HepG2 (cell line): ENCODE results near the gene ZNF618. TPM values are rescaled to one million over a fixed set of nuclear protein-coding genes. Genes with fewer than 3 reads are reported as not detected.

Experiments
- ATAC-seq: fragments of 200-7000 bp; cut with Tn5 transposase; 3 replicates; pipeline ENCODE4 v1.9.1; 2020; ENCODE audit warnings: mild to moderate bottlenecking, moderate library complexity
- BruUV-seq: library from RNA; stranded (reverse); fragments of 400-500 nt; replicated peaks from 2 replicates; lab custom pipeline; 2021; lab: Mats Ljungman, UMichigan
- CTCF ChIA-PET: fragments of 300-600 bp; formaldehyde crosslinking; extraction: SDS; loops from one replicate; lab custom pipeline; 2021; ENCODE audit warnings: low total read pairs, inconsistent platforms, low intra/inter-chr PET ratio; lab: Yijun Ruan, JAX
- POLR2A ChIA-PET: fragments of 350-600 bp; sonication (Branson Sonifier 250); formaldehyde crosslinking; loops from one replicate; lab custom pipeline; 2020; ENCODE audit warnings: antibody characterized with exemption, inconsistent platforms; lab: Yijun Ruan, JAX
- DNase-seq: peaks from one replicate; pipeline ENCODE4 v3.0.0-alpha.2; 2015; ENCODE audit warnings: low spot score
- FAIRE-seq: peaks from 3 replicates; lab custom pipeline; 2011; peaks lifted over from hg19 to GRCh38; lab: Jason Lieb, UNC
- H2AFZ ChIP-seq: one replicate; pipeline ENCODE4 v1.6.1; 2011; ENCODE audit warnings: low read length, inconsistent platforms
- H3K27ac ChIP-seq: fragments of 300-600 bp; 3 replicates; pipeline ENCODE4 v1.8.0; 2011; ENCODE audit warnings: mixed run types, mild to moderate bottlenecking, mixed read lengths, low read length, inconsistent platforms; ENCODE audit not compliant: insufficient read depth; ENCODE audit errors: extremely low read length
- H3K27me3 ChIP-seq, 2 experiments: fragments of 200-600 bp in 1 of 2; 2 replicates in 1 of 2; 3 replicates in 1 of 2; pipeline versions ENCODE4 v1.6.0 to v1.8.0; 2011; ENCODE audit warnings: low read length in 2 of 2, mild to moderate bottlenecking in 2 of 2, moderate library complexity in 2 of 2, inconsistent platforms in 1 of 2; ENCODE audit not compliant: insufficient read depth in 2 of 2, control insufficient read depth in 1 of 2
- H3K36me3 ChIP-seq, 2 experiments: fragments of 200-600 bp in 1 of 2; replicated peaks in 1 of 2; 2 replicates in 1 of 2; 3 replicates in 1 of 2; pipeline versions ENCODE4 v1.5.1 to v1.8.0; 2011; ENCODE audit warnings: low read length in 2 of 2, inconsistent platforms in 1 of 2; ENCODE audit not compliant: insufficient read depth in 2 of 2, control insufficient read depth in 1 of 2
- H3K4me1 ChIP-seq: 2 replicates; pipeline ENCODE4 v1.5.1; 2012; ENCODE audit warnings: low read length, inconsistent platforms; ENCODE audit not compliant: insufficient read depth
- H3K4me2 ChIP-seq: 2 replicates; pipeline ENCODE4 v1.6.0; 2011; ENCODE audit warnings: low read depth, low read length, inconsistent platforms
- H3K4me3 ChIP-seq, 3 experiments: fragments of 200-600 bp in 1 of 3; sonication (generic), shearing (Covaris generic) in 1 of 3; replicated peaks in 1 of 3; 2 replicates each; pipeline ENCODE4 v1.5.1; 2011 to 2016; ENCODE audit warnings: low read length in 3 of 3, inconsistent platforms in 2 of 3, low read depth in 2 of 3, mild to moderate bottlenecking in 2 of 3, control low read depth in 1 of 3, mixed read lengths in 1 of 3; ENCODE audit not compliant: insufficient read depth in 1 of 3
- H3K79me2 ChIP-seq: one replicate; pipeline ENCODE4 v1.6.1; 2011; ENCODE audit warnings: low read length, inconsistent platforms; ENCODE audit not compliant: insufficient read depth
- H3K9ac ChIP-seq: 2 replicates; pipeline ENCODE4 v1.6.0; 2011; ENCODE audit warnings: mild to moderate bottlenecking, low read depth, low read length, inconsistent platforms; ENCODE audit not compliant: insufficient read depth
- H3K9me3 ChIP-seq: 2 replicates; pipeline ENCODE4 v1.5.1; 2012; ENCODE audit warnings: mild to moderate bottlenecking, low read length
- H4K20me1 ChIP-seq: 2 replicates; pipeline ENCODE4 v1.6.0; 2011; ENCODE audit warnings: inconsistent platforms, mild to moderate bottlenecking, low read length, moderate library complexity; ENCODE audit not compliant: insufficient read depth
- SP5 ChIP-seq: IDR thresholded peaks from 2 replicates; pipeline ENCODE4 v1.6.1; 2016; ENCODE audit warnings: low read depth, borderline replicate concordance
- ZFYVE20 ChIP-seq: sonication (generic); formaldehyde crosslinking; IDR thresholded peaks from 2 replicates; pipeline ENCODE4 v1.8.0; 2023; ENCODE audit warnings: low read depth, mild to moderate bottlenecking, moderate library complexity, missing genetic modification reagents, borderline replicate concordance
- WGBS: methylation state at CpG from one replicate; pipeline ENCODE4 v1.1.6; 2017; ENCODE audit warnings: low lambda C conversion rate; 5-methylcytosine and 5-hydroxymethylcytosine counted together
- in situ Hi-C: cut with HindIII; loops from 2 replicates; pipeline ENCODE4 v1.10.0; 2017; ENCODE audit warnings: low pct_unique_long_range_greater_than_20kb; ENCODE audit not compliant: extremely low pct_ligation_motif_present
- intact Hi-C: fragments of 100-400 bp; cut with micrococcal nuclease; formaldehyde crosslinking; loops from one replicate; pipeline ENCODE4 v1.10.0; 2022; ENCODE audit not compliant: unreplicated experiment
- polyA plus RNA-seq, 8 experiments: library from polyadenylated mRNA; depleted of rRNA in 3 of 8; stranded (reverse) in 7 of 8; unstranded in 1 of 8; fragments of >200 nt; fragmentation: Illumina TruSeq in 4 of 8; extraction: Trizol in 4 of 8; gene quantifications; 2 replicates each; pipeline versions ENCODE4 v1.2.1 to v1.2.3, GENCODE V29; 2011 to 2016; ENCODE audit warnings: low read depth in 4 of 8, missing spikeins in 1 of 8, mixed read lengths in 1 of 8; ENCODE audit not compliant: insufficient read depth in 1 of 8
- total RNA-seq, 5 experiments: library from RNA; depleted of rRNA; stranded (reverse); fragments of >200 nt; fragmentation: Illumina TruSeq; extraction: Trizol; gene quantifications; 2 replicates each; pipeline ENCODE4 v1.2.3, GENCODE V29; 2016; ENCODE audit warnings: low read depth in 1 of 5
- TF ChIP-seq, protein P1 (sequence below): sonication (generic); formaldehyde crosslinking; IDR thresholded peaks from 2 replicates; pipeline ENCODE4 v1.9.0; 2022; ENCODE audit warnings: low read depth, missing genetic modification reagents
- TF ChIP-seq, protein P2 (sequence below): sonication (generic); formaldehyde crosslinking; IDR thresholded peaks from 2 replicates; pipeline ENCODE4 v1.8.1; 2022; ENCODE audit warnings: mild to moderate bottlenecking, missing genetic modification reagents

Gene ZNF618
- total and polyA plus RNA-seq, 2 of the 13 experiments (the other 11 are each of a cell fraction or from before 2014, with no cell fraction given), result 0.07 TPM

DNA sequence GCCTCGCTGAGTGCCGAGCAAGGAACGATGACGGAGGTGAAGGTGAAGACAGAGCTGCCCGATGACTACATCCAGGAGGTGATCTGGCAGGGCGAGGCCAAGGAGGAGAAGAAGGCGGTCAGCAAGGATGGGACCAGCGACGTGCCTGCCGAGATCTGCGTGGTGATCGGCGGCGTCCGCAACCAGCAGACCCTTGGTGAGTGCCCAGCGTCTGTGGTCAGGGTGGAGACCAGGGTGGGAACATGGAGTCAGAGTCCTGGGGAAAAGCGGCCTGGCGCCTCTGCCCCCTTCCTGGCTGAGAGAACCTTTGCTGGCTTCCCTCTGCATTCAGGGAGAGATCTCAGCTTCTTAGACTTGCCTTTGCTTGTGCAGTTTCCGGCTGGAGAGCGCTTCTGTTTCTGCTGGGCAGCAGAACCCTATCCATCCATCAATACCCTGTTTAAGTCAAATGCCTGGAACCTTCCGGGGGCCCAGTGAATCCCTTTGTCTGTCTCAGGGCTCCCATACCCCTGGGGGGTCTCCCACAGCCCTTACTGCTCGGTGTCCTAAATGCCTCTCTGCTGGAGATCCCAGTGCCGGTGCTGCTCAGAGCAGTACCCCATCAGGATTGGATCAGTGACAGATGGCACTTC is 112.4 kb downstream of the ZNF618 start (continued):
- TF ChIP-seq ZFYVE20 (CRISPR knock-in tag), result no peak
- TF ChIP-seq, protein P1, sequence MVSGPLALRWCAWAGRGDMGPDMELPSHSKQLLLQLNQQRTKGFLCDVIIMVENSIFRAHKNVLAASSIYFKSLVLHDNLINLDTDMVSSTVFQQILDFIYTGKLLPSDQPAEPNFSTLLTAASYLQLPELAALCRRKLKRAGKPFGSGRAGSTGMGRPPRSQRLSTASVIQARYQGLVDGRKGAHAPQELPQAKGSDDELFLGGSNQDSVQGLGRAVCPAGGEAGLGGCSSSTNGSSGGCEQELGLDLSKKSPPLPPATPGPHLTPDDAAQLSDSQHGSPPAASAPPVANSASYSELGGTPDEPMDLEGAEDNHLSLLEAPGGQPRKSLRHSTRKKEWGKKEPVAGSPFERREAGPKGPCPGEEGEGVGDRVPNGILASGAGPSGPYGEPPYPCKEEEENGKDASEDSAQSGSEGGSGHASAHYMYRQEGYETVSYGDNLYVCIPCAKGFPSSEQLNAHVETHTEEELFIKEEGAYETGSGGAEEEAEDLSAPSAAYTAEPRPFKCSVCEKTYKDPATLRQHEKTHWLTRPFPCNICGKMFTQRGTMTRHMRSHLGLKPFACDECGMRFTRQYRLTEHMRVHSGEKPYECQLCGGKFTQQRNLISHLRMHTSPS (CRISPR knock-in tag), result no peak

GRCh38 chr9:113989017-113989713 is 113.1 kb downstream of the ZNF618 start:
- ChIA-PET CTCF (no interaction called here), POLR2A (no interaction called here)
- Histone ChIP-seq H3K79me2 (no peaks in the 10 kb centered on the region), H2AFZ (no peak overlapping the region), H3K4me1 (0 out of 2 replicates have a peak, but pooled peaks cover 7% of the 10 kb centered on the region), H3K27me3 (peaks cover 0 to 21% of the 10 kb centered on the region in 2 experiments; a peak in 2 of 5 replicates), H4K20me1 (no peaks in the 10 kb centered on the region), H3K4me3 (no peak overlapping the region), H3K27ac (no peak overlapping the region), H3K9ac (no peak overlapping the region), H3K36me3 (no peaks in the 10 kb centered on the region), H3K4me2 (no peak overlapping the region), H3K9me3 (no peaks in the 10 kb centered on the region)
- DNase-seq (no peak), FAIRE-seq (no peak), ATAC-seq (peak; percentile 35; the same call in 2 of the 3 replicates)
- TF ChIP-seq SP5 (CRISPR knock-in tag), result no peak
- TF ChIP-seq, protein P2, sequence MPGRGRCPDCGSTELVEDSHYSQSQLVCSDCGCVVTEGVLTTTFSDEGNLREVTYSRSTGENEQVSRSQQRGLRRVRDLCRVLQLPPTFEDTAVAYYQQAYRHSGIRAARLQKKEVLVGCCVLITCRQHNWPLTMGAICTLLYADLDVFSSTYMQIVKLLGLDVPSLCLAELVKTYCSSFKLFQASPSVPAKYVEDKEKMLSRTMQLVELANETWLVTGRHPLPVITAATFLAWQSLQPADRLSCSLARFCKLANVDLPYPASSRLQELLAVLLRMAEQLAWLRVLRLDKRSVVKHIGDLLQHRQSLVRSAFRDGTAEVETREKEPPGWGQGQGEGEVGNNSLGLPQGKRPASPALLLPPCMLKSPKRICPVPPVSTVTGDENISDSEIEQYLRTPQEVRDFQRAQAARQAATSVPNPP (CRISPR knock-in tag), result no peak
- 23% methylated on average over 11 of the region's 12 CpGs for WGBS
- BruUV-seq, result no TSS peak
- in situ Hi-C loops, result no loop called here
- intact Hi-C loops, result no loop called here
